HepG2 (cell line): ENCODE results near the gene ADCYAP1. TPM values are rescaled to one million over a fixed set of nuclear protein-coding genes. Genes with fewer than 3 reads are reported as not detected.

Experiments
- ATAC-seq: fragments of 200-7000 bp; cut with Tn5 transposase; 3 replicates; pipeline ENCODE4 v1.9.1; 2020; ENCODE audit warnings: mild to moderate bottlenecking, moderate library complexity
- BruUV-seq: library from RNA; stranded (reverse); fragments of 400-500 nt; replicated peaks from 2 replicates; lab custom pipeline; 2021; lab: Mats Ljungman, UMichigan
- CTCF ChIA-PET: fragments of 300-600 bp; formaldehyde crosslinking; extraction: SDS; loops from one replicate; lab custom pipeline; 2021; ENCODE audit warnings: low total read pairs, inconsistent platforms, low intra/inter-chr PET ratio; lab: Yijun Ruan, JAX
- POLR2A ChIA-PET: fragments of 350-600 bp; sonication (Branson Sonifier 250); formaldehyde crosslinking; loops from one replicate; lab custom pipeline; 2020; ENCODE audit warnings: antibody characterized with exemption, inconsistent platforms; lab: Yijun Ruan, JAX
- DNase-seq: peaks from one replicate; pipeline ENCODE4 v3.0.0-alpha.2; 2015; ENCODE audit warnings: low spot score
- FAIRE-seq: peaks from 3 replicates; lab custom pipeline; 2011; peaks lifted over from hg19 to GRCh38; lab: Jason Lieb, UNC
- H2AFZ ChIP-seq: one replicate; pipeline ENCODE4 v1.6.1; 2011; ENCODE audit warnings: low read length, inconsistent platforms
- H3K27ac ChIP-seq: fragments of 300-600 bp; 3 replicates; pipeline ENCODE4 v1.8.0; 2011; ENCODE audit warnings: mixed run types, mild to moderate bottlenecking, mixed read lengths, low read length, inconsistent platforms; ENCODE audit not compliant: insufficient read depth; ENCODE audit errors: extremely low read length
- H3K27me3 ChIP-seq, 2 experiments: fragments of 200-600 bp in 1 of 2; 2 replicates in 1 of 2; 3 replicates in 1 of 2; pipeline versions ENCODE4 v1.6.0 to v1.8.0; 2011; ENCODE audit warnings: low read length in 2 of 2, mild to moderate bottlenecking in 2 of 2, moderate library complexity in 2 of 2, inconsistent platforms in 1 of 2; ENCODE audit not compliant: insufficient read depth in 2 of 2, control insufficient read depth in 1 of 2
- H3K36me3 ChIP-seq, 2 experiments: fragments of 200-600 bp in 1 of 2; replicated peaks in 1 of 2; 2 replicates in 1 of 2; 3 replicates in 1 of 2; pipeline versions ENCODE4 v1.5.1 to v1.8.0; 2011; ENCODE audit warnings: low read length in 2 of 2, inconsistent platforms in 1 of 2; ENCODE audit not compliant: insufficient read depth in 2 of 2, control insufficient read depth in 1 of 2
- H3K4me1 ChIP-seq: 2 replicates; pipeline ENCODE4 v1.5.1; 2012; ENCODE audit warnings: low read length, inconsistent platforms; ENCODE audit not compliant: insufficient read depth
- H3K4me2 ChIP-seq: 2 replicates; pipeline ENCODE4 v1.6.0; 2011; ENCODE audit warnings: low read depth, low read length, inconsistent platforms
- H3K4me3 ChIP-seq, 3 experiments: fragments of 200-600 bp in 1 of 3; sonication (generic), shearing (Covaris generic) in 1 of 3; replicated peaks in 1 of 3; 2 replicates each; pipeline ENCODE4 v1.5.1; 2011 to 2016; ENCODE audit warnings: low read length in 3 of 3, inconsistent platforms in 2 of 3, low read depth in 2 of 3, mild to moderate bottlenecking in 2 of 3, control low read depth in 1 of 3, mixed read lengths in 1 of 3; ENCODE audit not compliant: insufficient read depth in 1 of 3
- H3K79me2 ChIP-seq: one replicate; pipeline ENCODE4 v1.6.1; 2011; ENCODE audit warnings: low read length, inconsistent platforms; ENCODE audit not compliant: insufficient read depth
- H3K9ac ChIP-seq: 2 replicates; pipeline ENCODE4 v1.6.0; 2011; ENCODE audit warnings: mild to moderate bottlenecking, low read depth, low read length, inconsistent platforms; ENCODE audit not compliant: insufficient read depth
- H3K9me3 ChIP-seq: 2 replicates; pipeline ENCODE4 v1.5.1; 2012; ENCODE audit warnings: mild to moderate bottlenecking, low read length
- H4K20me1 ChIP-seq: 2 replicates; pipeline ENCODE4 v1.6.0; 2011; ENCODE audit warnings: inconsistent platforms, mild to moderate bottlenecking, low read length, moderate library complexity; ENCODE audit not compliant: insufficient read depth
- ATF7 ChIP-seq, 2 experiments: fragments of 450-650 bp in 1 of 2; sonication (generic) in 1 of 2; formaldehyde crosslinking in 1 of 2; IDR thresholded peaks; 2 replicates each; pipeline versions ENCODE4 v1.4.0 to v1.6.1; 2016 to 2020; ENCODE audit warnings: antibody characterized with exemption in 1 of 2, mild to moderate bottlenecking in 1 of 2, missing genetic modification reagents in 1 of 2
- CEBPG ChIP-seq: IDR thresholded peaks from 2 replicates; pipeline ENCODE4 v1.6.1; 2016
- CENPX ChIP-seq: sonication (generic); formaldehyde crosslinking; IDR thresholded peaks from 2 replicates; pipeline ENCODE4 v1.9.0; 2021; ENCODE audit warnings: mild to moderate bottlenecking, missing genetic modification reagents, moderate library complexity
- E2F2 ChIP-seq: sonication (generic); formaldehyde crosslinking; IDR thresholded peaks from 2 replicates; pipeline ENCODE4 v1.4.0; 2020; ENCODE audit warnings: missing genetic modification reagents, borderline replicate concordance
- HMGXB3 ChIP-seq: sonication (generic); formaldehyde crosslinking; IDR thresholded peaks from 2 replicates; pipeline ENCODE4 v1.4.0; 2020; ENCODE audit warnings: missing genetic modification reagents, borderline replicate concordance
- MED1 ChIP-seq: sonication (generic); formaldehyde crosslinking; IDR thresholded peaks from 2 replicates; pipeline ENCODE4 v1.4.0; 2020; ENCODE audit warnings: missing genetic modification reagents
- SNAPC2 ChIP-seq: sonication (generic); formaldehyde crosslinking; IDR thresholded peaks from 2 replicates; pipeline ENCODE4 v1.8.1; 2022; ENCODE audit warnings: mild to moderate bottlenecking, missing genetic modification reagents
- SP2 ChIP-seq: sonication (generic); formaldehyde crosslinking; IDR thresholded peaks from 2 replicates; pipeline ENCODE4 v1.5.1; 2020; ENCODE audit warnings: mild to moderate bottlenecking, missing genetic modification reagents
- SRSF4 ChIP-seq: fragments of 200-400 bp; formaldehyde crosslinking; IDR thresholded peaks from one replicate; pipeline ENCODE4 v1.6.1; 2018; ENCODE audit warnings: mild to moderate bottlenecking, low read depth, low read length, moderate library complexity; ENCODE audit not compliant: poor library complexity, severe bottlenecking
- ZNF441 ChIP-seq: sonication (generic); formaldehyde crosslinking; IDR thresholded peaks from 2 replicates; pipeline ENCODE4 v1.7.0; 2021; ENCODE audit warnings: missing genetic modification reagents, borderline replicate concordance
- ZNF547 ChIP-seq: sonication (generic); formaldehyde crosslinking; IDR thresholded peaks from 2 replicates; pipeline ENCODE4 v1.5.1; 2020; ENCODE audit warnings: mild to moderate bottlenecking, missing genetic modification reagents
- ZNF563 ChIP-seq: sonication (generic); formaldehyde crosslinking; IDR thresholded peaks from 2 replicates; pipeline ENCODE4 v1.8.0; 2022; ENCODE audit warnings: mild to moderate bottlenecking, moderate library complexity, missing genetic modification reagents
- ZNF691 ChIP-seq: sonication (generic); formaldehyde crosslinking; IDR thresholded peaks from 2 replicates; pipeline ENCODE4 v1.4.0; 2020; ENCODE audit warnings: missing genetic modification reagents, low read depth, mild to moderate bottlenecking, borderline replicate concordance
- WGBS: methylation state at CpG from one replicate; pipeline ENCODE4 v1.1.6; 2017; ENCODE audit warnings: low lambda C conversion rate; 5-methylcytosine and 5-hydroxymethylcytosine counted together
- in situ Hi-C: cut with HindIII; loops from 2 replicates; pipeline ENCODE4 v1.10.0; 2017; ENCODE audit warnings: low pct_unique_long_range_greater_than_20kb; ENCODE audit not compliant: extremely low pct_ligation_motif_present
- intact Hi-C: fragments of 100-400 bp; cut with micrococcal nuclease; formaldehyde crosslinking; loops from one replicate; pipeline ENCODE4 v1.10.0; 2022; ENCODE audit not compliant: unreplicated experiment
- polyA plus RNA-seq, 8 experiments: library from polyadenylated mRNA; depleted of rRNA in 3 of 8; stranded (reverse) in 7 of 8; unstranded in 1 of 8; fragments of >200 nt; fragmentation: Illumina TruSeq in 4 of 8; extraction: Trizol in 4 of 8; gene quantifications; 2 replicates each; pipeline versions ENCODE4 v1.2.1 to v1.2.3, GENCODE V29; 2011 to 2016; ENCODE audit warnings: low read depth in 4 of 8, missing spikeins in 1 of 8, mixed read lengths in 1 of 8; ENCODE audit not compliant: insufficient read depth in 1 of 8
- total RNA-seq, 5 experiments: library from RNA; depleted of rRNA; stranded (reverse); fragments of >200 nt; fragmentation: Illumina TruSeq; extraction: Trizol; gene quantifications; 2 replicates each; pipeline ENCODE4 v1.2.3, GENCODE V29; 2016; ENCODE audit warnings: low read depth in 1 of 5

ADCYAP1 gene
- total and polyA plus RNA-seq, 2 of the 13 experiments (the other 11 are each of a cell fraction or from before 2014, with no cell fraction given): not detected

- Histone ChIP-seq H3K9ac (no peak overlapping the region), H3K4me3 (no peak overlapping the region), H3K4me2 (no peak overlapping the region), H3K36me3 (no peaks in the 10 kb centered on the region), H3K4me1 (no peaks in the 10 kb centered on the region), H3K27me3 (no peaks in the 10 kb centered on the region; a peak in 1 of 5 replicates), H3K79me2 (no peaks in the 10 kb centered on the region), H2AFZ (no peak overlapping the region)
- CTCF ChIA-PET: no interaction called here
- DNase-seq: no peak
- intact Hi-C loops: no loop called here
- BruUV-seq: no TSS peak
- POLR2A ChIA-PET: no interaction called here
- in situ Hi-C loops: no loop called here
- no peak for TF ChIP-seq SNAPC2 (CRISPR knock-in tag)
- no peak for TF ChIP-seq CENPX (CRISPR knock-in tag)
- TF ChIP-seq ZNF441: no peak
- TF ChIP-seq ZNF547 (CRISPR knock-in tag): no peak
- no peak for TF ChIP-seq E2F2 (CRISPR knock-in tag)
- TF ChIP-seq, all 625 proteins: peak for 0
- Histone ChIP-seq H4K20me1 (no peaks in the 10 kb centered on the region), H3K9me3 (no peaks in the 10 kb centered on the region), H3K27ac (no peak overlapping the region)
- FAIRE-seq (no peak), ATAC-seq (no peak)
Measured at GRCh38 chr18:875912-876311, 28.8 kb upstream of the ADCYAP1 start.

GRCh38 chr18:877238-877637 is 27.4 kb upstream of the ADCYAP1 start:
- Histone ChIP-seq H3K4me1 (no peaks in the 10 kb centered on the region), H3K9me3 (no peaks in the 10 kb centered on the region), H3K27me3 (no peaks in the 10 kb centered on the region; a peak in 1 of 5 replicates), H3K4me2 (no peak overlapping the region), H3K36me3 (no peaks in the 10 kb centered on the region), H3K4me3 (no peak overlapping the region), H3K79me2 (no peaks in the 10 kb centered on the region), H3K27ac (no peak overlapping the region), H4K20me1 (no peaks in the 10 kb centered on the region), H3K9ac (no peak overlapping the region), H2AFZ (no peak overlapping the region)
- CTCF ChIA-PET: no interaction called here
- intact Hi-C loops: no loop called here
- whole genome bisulfite sequencing: 20% methylated on average over 6 of the region's 6 CpGs
- FAIRE-seq: no peak
- no peak for DNase-seq
- in situ Hi-C loops: no loop called here
- no peak for ATAC-seq
- POLR2A ChIA-PET: no interaction called here
- no TSS peak for BruUV-seq
- TF ChIP-seq ATF7 (IDR thresholded peaks at IDR 0.05) (peak; percentile 38; the same call in 1 of the 2 replicates), ATF7 (CRISPR knock-in tag; IDR thresholded peaks at IDR 0.05) (no peak), ZNF563 (no peak), MED1 (CRISPR knock-in tag) (no peak), ZNF691 (no peak), SRSF4 (no peak), CEBPG (CRISPR knock-in tag) (0 out of 2 replicates have a peak, but pooled peaks have one; percentile 30), SP2 (no peak), HMGXB3 (CRISPR knock-in tag) (no peak)
